Activated effector memory CD4-positive, alpha-beta T cell treated with Interleukin-2 at 50 U/mL for 16 hours (primary cell): Measurements from ENCODE around the gene ANKRD24.
A peak's percentile ranks its signal among the peaks of the same experiment; 100 is the strongest.
"Not testable (repeated sequence)": the region's sequence is repeated elsewhere in the genome, so short reads cannot be mapped to it uniquely, and the experiment has no call there.

Experiments used
- DNase-seq: peaks from one replicate; pipeline ENCODE4 v3.0.0-alpha.2; 2020

ANKRD24 gene

DNA sequence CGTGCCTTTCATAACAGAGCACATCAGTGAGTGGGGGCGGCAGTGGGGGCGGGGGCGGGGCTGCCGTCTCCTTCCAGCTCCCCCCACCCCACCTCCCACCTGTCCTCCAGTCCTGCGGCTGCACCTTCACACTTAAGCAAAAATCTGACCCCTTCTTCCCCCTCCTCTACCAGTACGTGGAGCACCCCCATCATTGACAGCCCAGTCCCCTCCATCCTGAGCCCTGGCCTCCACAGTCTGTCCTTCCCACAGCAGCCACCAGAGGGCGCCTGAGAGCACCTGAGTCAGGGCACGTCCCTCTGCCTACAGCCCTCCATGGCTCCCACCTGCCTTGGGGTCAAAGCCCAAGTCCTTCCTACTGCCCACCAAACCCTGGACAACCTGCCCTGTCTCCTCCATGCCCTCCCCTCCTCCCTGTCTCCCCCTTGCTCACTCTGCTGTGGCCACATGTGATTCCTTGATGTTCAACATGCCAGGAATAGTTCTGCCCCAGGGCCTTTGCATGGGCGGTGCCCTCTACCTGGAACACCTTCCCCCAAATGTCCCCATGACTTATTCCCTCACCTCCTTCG, 50.9 kb downstream of the ANKRD24 start:
- DNase-seq, result peak; percentile 43

DNA sequence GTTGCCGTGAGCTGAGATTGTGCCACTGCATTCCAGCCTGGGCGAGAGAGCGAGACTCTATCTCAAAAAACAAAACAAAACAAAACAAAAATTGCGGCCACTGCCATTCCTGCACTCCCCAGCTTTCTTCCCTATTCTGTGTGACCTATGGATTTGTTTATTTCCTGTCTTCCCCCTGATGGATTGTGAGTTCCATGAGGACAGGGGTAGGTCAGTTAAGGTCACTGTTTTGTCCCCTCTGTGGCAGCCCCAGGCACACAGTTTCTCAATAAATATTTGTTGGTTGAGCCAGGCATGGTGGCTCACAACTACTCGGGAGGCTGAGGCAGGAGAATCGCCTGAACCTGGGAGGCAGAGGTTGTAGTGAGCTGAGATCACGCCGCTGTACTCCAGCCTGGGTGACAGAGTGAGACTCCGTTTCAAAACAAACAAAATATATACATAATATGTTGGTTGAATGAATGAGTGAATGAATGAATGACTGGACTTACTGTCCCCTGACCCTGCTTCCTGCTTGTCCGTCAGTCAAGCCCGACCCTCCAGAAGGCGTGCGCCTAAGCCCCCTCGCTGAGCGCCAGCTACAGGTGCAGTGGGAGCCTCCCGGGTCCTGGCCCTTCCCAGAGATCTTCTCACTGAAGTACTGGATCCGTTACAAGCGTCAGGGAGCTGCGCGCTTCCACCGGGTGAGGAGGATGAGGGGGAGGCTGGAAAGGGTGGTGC, 51.8 kb downstream of the ANKRD24 start:
- no peak for DNase-seq

DNA sequence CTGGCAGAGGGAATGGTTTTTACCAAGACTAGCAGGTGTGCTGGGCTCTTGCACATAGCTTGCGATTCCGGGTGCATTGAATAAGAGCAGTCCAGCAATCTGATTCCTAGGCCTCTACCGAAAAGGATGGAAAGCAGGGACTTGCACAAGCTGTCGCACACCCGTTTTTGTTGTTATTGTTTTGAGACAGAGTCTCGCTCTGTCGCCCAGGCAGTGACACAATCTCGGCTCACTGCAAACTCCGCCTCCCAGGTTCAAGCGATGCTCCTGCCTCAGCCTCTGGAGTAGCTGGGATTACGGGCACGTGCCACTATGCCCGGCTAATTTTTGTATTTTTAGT, 52.3 kb downstream of the ANKRD24 start:
- no peak for DNase-seq

DNA sequence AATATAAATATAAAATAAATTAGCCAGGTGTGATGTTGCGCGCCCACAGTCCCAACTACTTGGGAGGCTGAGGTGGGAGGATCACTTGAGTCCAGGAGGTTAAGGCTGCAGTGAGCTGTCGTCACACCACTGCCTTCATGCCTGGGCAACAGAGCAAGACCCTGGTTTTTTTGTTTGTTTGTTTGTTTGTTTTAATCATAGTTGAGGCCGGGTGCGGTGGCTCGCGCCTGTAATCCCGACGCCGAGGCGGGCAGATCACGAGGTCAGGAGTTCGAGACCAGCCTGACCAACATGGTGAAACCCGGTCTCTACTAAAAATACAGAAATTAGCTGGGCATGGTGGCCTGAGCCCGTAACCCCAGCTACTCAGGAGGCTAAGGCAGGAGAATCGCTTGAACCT, 55.0 kb downstream of the ANKRD24 start:
- DNase-seq, result not testable (repeated sequence)

DNA sequence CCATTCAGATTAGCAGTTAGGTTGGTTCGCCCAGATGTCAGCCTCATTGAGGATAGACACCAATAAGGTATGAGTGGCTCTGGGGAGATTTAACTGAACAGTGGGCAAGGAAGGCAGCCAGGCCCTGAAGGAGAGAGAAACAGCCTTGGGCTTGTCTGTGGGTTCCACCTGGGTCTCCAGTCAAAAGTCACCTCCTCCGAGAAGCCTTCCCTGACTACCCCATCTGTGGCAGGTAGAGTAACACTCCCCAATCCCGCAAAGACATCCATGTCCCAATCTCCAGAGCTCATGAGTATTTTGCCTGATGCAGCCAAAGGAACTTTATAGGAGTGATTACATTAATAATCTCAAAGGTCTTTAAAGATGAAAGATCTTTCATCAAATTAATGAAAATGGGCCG, 56.3 kb downstream of the ANKRD24 start:
- no peak for DNase-seq

DNA sequence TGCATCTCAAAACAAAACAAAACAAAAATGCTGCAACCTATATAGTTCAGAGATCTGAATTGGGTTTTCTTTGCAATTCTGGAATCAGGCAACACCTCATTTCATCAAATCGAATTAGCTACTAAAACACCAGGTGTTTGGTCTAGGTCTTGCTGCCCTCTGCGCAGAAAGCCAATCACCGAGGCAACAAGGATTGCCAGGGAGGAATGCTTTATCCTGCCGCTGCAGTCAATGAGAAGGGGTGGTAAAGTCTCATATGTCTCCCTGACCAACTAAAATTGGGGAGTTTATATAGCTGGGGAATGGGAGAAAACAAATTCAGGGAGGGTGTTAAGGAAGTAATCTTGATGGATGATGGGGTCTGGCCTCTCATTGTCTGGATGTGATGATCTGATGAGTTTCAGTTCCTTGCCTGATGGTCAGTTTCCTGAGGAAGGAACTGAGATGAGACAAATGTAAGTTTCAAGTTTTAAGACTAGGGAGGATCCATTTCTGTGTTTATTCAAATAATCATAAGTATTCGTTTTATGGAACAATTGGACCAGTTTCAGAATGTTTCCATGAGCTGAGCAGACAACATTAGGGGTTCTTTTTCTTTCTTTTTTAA, 59.4 kb downstream of the ANKRD24 start:
- DNase-seq, result no peak

DNA sequence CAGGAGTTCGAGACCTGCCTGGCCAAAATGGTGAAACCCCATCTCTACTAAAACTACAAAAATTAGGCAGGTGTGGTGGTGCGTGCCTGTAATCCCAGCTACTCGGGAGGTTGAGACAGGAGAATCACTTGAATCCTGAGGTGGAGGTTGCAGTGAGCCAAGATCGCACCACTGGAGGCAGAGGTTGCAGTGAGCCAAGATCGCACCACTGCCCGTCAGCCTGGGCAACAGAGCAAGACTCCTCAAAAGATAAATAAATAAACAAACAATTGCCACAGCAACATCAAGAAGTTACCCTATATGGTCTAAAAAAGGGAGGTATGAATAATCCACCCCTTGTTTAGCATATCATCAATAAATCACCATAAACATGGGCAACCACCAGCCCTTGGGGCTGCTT, 63.4 kb downstream of the ANKRD24 start:
- not testable (repeated sequence) for DNase-seq

DNA sequence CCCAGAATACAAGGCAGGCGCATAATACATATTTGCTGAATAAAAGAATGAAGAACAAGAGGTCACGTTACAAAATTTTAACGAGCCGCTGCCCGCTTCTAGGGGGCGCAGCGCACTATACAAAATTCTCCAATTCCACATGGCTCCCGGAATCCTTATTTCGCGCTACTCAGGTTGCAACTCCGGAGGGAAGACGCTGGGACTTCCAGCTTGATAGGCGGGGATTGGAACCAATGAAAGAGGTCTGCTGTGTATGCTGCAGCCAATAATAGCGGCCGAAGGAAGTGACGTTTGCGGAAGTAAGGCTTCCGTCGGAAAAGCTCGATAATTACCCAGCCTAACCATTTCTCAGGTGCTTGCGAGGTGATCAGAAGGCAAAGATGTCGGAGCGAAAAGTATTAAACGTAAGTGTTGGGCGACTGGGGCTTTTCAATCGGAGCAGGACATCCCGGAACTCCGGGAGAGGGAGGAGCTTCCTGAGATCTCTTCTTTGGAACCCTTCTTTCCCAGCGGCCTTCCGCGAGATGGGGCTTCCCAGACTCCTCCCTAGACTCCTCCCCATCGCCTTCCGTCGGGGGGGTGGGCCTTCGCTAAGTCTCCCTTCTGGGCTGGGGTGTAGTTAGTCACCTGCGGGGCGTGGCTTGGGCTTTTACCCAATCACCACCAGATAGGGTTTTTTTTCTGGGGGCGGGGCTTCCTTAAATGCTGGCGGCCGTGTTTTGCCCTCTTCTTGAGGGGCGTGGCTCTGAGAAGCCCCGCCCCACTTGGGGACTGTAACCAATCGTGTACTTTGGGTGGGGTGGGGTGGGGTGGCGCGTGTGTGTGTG, 64.5 kb downstream of the ANKRD24 start, which contains the start of gene YJU2:
TSS of gene YJU2 (plus strand) at position 314 of the 827 bp plus-strand sequence. CDS start at position 381, 67 bp downstream.
- peak; percentile 95 for DNase-seq

DNA sequence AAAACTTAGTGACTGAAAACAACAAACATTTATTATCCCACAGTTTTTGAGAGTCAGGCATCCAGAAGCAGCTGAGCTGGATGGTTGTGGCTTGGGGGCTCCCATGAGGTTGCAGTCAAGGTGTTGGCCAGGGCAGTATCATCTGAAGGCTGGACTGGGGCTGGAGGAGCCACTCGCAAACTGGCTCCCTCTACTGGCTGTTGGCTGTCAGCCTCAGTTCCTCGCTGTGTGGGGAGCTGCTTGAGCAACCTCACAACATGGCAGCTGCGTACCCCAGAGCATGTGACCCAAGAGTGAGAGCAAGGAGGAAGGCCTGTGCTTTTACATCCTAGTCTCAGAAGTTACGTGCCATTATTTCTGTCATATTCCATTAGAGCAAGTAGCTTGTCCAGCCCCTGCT, 74.1 kb downstream of the ANKRD24 start:
- no peak for DNase-seq

DNA sequence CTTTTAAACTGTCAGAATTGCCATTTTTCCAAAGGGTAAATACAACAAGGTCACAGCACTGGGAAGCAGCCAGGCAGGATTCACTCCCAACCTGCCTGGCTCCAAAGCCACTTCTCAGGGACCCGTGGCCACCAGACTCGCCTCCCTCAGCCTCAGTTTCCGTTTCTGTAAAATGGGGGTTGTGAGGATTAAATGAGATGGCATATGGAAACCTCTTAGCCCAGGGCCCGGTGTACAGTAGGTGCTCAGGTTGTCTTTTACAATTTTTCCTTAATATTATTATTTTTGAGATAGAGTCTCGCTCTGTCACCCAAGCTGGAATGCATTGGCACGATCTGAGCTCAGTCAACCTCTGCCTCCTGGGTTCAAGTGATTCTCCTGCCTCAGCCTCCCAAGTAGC, 74.5 kb downstream of the ANKRD24 start:
- DNase-seq, result no peak

DNA sequence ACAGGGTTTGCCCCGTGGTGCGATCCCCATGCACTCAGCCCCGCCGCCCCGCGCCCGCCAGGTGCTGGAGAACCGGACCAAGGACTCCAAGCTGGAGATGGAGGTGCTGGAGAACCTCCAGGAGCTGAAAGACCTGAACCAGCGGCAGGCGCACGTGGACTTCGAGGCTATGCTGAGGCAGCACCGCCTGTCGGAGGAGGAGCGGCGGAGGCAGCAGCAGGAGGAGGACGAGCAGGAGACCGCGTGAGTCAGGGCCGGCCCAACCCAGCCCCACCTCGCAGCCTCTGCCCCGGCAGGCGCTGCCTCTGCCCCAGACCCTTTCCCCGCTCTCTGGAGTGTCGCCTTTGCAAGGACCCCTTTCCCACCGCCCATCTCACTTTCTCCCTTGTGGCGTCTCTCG, 75.7 kb downstream of the ANKRD24 start:
- no peak for DNase-seq

DNA sequence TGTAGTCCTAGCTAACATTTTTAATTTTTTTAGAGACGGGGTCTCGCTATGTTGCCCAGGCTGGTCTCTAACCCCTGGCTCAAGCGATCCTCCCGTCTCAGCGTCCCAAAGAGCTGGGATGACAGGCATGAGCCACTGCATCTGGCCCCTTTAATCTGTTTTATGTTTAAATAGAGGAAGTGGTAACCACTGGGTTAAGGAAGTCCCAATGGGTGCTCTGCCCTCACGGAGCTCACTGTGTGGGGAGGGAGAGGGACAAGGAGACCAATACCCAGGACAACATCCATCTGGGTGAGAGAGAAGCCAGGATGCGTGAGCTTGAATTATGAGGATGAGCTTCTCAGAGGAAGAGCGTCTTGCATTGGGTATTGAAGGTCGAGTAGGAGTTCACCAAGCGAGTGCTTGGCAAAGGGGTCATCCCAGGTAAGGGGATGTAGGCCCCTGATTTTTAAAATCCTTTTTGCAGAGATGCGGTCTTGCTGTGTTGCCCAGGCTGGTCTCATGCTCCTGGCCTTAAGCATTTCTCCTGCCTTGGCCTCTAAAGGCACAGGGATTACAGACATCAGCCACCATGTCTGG, 78.2 kb downstream of the ANKRD24 start:
- no peak for DNase-seq

DNA sequence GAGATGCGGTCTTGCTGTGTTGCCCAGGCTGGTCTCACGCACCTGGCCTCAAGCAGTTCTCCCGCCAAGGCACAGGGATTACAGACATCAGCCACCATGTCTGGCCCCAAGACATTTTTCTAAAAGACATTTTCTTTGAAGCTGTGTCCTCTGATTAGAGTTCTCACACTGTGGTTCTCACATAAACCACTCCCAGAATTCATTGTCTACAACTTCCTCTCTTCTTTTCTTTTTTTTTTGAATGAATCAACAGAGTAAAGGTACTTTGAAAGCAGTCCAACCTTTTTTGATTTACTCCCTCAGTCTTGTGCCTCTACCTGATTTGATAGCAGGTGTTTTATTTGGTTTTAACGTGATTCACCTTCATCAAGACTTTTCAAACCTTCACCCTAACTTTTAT, 82.3 kb downstream of the ANKRD24 start:
- no peak for DNase-seq

DNA sequence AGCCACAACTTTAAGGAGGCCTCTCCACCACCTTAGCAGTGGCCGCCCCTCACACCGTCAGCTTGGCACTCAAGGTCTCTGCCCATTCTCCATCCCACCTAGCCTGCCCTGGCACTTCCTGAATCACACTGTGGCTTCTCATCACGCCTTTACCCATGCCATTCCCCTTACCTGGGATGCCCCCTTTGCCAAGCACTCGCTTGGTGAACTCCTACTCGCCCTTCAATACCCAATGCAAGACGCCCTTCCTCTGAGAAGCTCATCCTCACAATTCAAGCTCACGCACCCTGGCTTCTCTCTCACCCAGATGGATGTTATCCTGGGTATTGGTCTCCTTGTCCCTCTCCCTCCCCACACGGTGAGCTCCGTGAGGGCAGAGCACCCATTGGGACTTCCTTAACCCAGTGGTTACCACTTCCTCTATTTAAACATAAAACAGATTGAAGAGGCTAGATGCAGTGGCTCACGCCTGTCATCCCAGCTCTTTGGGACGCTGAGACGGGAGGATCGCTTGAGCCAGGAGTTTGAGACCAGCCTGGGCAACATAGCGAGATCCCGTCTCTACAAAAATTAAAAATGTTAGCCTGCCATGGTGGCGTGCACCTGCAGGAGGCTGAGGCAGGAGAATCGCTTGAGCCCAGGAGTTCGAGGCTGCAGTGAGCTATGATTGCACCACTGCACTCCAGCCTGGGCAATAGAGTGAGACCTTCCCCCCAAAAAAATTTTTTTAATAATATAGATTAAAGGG, 83.9 kb downstream of the ANKRD24 start:
- no peak for DNase-seq

DNA sequence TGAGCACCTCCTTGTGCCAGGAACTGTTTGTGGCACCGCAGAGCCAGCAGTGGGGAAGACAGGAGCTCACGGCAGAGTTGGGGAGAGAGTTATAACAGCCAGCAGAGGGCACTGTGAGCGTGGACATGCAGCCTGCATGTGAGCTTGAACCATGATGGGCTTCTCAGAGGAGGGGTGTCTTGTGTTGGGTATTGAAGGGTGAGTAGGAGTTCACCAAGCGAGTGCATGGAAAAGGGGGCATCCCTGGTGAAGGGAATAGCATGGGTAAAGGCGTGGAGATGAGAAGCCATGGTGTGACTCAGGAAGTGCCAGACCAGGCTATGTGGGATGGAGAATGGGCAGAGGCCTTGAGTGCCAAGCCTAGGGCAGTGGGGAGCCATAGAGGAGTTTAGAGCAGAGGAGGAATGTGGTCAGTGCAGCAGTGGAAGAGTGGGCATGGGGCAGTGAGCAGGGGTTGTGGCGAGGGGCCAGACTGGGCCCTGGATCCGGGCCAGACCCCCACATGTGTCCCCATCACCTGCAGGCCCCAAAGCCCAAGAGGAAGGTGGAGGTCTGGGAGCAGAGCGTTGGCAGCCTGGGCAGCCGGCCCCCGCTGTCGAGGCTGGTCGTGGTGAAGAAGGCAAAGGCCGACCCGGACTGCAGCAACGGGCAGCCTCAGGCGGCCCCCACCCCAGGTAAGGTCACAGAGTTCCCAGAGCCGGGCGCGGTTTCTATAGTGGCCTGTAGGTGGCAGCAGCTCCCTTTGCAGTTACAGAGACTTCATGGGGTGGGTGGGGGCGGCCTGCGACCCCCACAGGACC, 84.8 kb downstream of the ANKRD24 start:
- DNase-seq, result peak; percentile 25

DNA sequence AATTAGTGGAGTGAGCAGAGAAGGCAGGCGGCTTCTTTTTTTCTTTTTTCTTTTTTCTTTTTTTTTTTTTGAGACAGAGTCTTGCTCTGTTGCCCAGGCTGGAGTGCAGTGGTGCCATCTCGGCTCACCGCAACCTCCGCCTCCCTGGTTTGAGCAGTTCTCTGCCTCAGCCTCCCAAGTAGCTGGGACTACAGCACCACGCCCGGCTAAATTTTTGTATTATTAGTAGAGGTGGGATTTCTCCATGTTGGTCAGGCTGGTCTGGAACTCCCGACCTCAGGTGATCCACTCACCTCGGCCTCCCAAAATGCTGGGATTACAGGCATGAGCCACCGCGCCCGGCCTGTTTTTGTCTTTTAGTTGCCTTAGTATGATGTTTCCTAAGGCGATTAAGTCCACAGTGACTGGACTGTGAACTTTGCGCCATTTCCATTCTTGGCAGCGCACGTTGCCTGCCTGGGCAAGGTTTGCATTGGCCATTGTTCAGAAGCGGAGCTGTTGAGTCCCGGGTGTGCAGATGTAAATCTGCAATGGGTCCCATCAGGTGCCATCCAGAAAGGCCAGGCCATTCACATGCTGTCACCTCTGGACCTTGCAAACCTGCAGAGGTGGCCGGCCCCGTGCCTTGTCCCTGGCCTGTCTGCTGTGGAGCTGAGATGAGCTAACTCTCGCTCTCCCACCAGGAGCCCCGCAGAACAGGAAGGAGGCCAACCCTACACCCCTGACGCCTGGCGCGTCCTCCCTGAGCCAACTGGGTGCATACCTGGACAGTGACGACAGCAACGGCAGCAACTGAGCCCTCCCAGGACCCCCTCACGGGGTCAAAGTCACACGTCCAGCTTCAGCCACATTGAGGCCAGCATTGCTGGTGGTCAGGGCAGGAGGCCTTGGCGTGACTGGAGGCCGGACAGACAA, 85.7 kb downstream of the ANKRD24 start:
- DNase-seq, result no peak

DNA sequence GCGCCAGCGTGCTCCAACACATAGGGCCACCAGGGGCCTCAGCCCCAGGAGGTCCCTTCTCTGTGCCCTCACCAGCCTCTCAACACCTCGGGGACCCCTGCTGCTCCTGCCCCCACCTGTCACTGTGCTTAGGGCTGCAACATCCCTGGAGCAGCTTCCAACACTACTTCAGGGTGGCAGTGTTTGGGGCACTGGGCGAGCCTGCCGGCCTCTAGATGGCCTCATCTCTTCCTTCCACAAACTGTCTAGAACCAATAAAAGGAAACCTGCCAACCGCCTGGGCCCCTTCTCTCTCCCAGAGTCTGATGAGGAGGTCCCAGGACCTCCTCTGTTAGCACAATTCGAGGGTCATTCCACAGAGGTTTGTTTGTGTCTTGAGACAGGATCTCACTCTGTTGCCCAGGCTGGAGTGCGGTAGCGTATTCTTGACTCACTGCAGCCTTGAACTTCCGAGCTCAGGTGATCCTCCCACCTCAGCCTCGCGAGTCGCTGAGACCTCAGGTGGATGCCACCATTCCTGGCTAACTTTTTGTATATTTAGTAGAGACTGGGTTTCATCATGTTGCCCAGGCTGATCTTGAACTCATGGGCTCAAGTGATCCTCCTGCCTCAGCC, 86.4 kb downstream of the ANKRD24 start:
- no peak for DNase-seq

DNA sequence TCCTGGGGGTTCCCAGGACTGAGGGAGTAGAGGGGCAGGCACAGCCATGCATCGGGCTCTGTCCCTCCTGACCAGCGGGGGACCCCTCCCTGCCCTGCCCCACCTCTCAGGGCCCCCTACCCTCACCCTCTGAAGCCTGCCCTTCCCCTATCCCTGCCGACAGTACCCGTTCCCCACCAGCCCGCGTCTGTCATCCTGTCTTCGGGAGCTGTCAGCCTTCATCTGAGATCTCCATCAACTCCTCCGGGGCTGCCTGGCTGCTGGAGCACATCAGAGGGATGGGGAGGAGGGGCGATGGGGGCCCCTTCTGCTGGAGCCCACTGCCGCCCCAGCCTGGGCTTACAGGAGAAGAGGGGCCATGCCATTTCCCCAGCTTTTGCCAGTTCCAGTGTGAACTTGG, 90.4 kb downstream of the ANKRD24 start:
- no peak for DNase-seq

DNA sequence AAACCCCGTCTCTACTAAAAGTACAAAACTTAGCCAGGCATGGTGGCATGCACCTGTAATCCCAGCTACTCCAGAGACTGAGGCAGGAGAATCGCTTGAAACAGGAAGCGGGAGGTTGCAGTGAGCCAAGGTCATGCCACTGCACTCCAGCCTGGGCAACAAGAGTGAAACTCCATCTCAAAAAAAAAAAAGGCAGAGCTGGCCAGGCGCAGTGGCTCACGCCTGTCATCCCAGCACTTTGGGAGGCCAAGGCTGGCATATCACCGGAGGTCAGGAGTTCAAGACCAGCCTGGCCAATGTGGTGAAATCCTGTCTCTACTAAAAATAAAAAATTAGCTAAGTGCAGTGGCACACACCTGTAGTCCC, 91.8 kb downstream of the ANKRD24 start:
- not testable (repeated sequence) for DNase-seq
